ENCODE data around the gene AKR1C3. TPM values are rescaled to one million over a fixed set of nuclear protein-coding genes. Genes with fewer than 3 reads are reported as not detected.
"Not testable (repeated sequence)": the region's sequence is repeated elsewhere in the genome, so short reads cannot be mapped to it uniquely, and the experiment has no call there.

The AKR1C3 gene
- total and polyA plus RNA-seq, 2 experiments from 2014 or later, result 6.9 to 9.1 TPM

DNA sequence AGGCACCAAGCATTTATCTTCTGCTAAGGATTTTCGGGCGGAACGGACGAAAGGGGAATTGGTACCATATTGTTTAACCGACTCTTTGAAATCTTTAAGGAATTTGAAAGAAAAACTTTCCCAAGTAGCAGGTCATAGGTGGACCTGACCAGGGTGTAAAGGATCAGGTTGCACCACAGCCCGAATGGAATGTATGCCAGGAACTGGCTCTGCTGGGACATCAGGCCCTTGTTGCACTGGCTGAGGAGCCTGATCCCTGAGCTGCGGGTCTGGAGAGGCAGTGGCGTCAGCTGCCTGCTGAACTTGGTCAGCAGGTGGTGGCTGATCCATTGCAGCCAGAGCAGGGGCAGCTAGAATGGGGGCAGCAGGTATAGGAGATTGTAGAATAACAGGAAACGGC is 49.1 kb upstream of the AKR1C3 start (continued):
- TF ChIP-seq, protein P1, sequence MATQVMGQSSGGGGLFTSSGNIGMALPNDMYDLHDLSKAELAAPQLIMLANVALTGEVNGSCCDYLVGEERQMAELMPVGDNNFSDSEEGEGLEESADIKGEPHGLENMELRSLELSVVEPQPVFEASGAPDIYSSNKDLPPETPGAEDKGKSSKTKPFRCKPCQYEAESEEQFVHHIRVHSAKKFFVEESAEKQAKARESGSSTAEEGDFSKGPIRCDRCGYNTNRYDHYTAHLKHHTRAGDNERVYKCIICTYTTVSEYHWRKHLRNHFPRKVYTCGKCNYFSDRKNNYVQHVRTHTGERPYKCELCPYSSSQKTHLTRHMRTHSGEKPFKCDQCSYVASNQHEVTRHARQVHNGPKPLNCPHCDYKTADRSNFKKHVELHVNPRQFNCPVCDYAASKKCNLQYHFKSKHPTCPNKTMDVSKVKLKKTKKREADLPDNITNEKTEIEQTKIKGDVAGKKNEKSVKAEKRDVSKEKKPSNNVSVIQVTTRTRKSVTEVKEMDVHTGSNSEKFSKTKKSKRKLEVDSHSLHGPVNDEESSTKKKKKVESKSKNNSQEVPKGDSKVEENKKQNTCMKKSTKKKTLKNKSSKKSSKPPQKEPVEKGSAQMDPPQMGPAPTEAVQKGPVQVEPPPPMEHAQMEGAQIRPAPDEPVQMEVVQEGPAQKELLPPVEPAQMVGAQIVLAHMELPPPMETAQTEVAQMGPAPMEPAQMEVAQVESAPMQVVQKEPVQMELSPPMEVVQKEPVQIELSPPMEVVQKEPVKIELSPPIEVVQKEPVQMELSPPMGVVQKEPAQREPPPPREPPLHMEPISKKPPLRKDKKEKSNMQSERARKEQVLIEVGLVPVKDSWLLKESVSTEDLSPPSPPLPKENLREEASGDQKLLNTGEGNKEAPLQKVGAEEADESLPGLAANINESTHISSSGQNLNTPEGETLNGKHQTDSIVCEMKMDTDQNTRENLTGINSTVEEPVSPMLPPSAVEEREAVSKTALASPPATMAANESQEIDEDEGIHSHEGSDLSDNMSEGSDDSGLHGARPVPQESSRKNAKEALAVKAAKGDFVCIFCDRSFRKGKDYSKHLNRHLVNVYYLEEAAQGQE (IDR thresholded peaks at IDR 0.05; ENCODE audit: unreplicated experiment), result no peak
- no peak for TF ChIP-seq ZNF114 (CRISPR knock-in tag; IDR thresholded peaks at IDR 0.05)
- TF ChIP-seq EZH2 (IDR thresholded peaks at IDR 0.05; ENCODE audit: low read depth, unreplicated experiment), result no peak
- TF ChIP-seq ZNF331 (CRISPR knock-in tag; IDR thresholded peaks at IDR 0.05; ENCODE audit: low read depth), result no peak

DNA sequence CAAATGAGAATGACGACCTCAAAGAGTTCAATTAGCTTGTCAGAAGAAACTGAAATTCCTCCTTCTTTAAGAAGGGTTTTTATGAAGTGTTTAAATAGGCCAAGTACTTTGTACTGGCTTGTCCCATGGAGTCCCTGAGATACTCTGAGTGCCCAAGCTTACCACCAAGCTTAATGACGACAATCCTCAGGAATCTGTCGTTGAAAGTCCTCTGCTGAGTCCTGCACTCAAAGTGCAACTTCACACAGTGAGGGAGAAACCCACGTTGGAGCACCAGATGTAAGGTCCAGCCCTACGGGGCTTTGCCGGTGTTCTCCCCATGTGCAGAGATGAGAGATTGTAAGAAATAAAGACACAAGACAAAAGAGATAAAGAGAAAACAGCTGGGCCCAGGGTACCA is 47.8 kb upstream of the AKR1C3 start:
- Histone ChIP-seq H3K4me2 (no peak overlapping the region), H3F3A (replicated peaks; ENCODE audit: low read depth) (no peaks in the 10 kb centered on the region), H2AFZ (no peak overlapping the region), H3K4me3 (no peak overlapping the region), H4K20me1 (replicated peaks; ENCODE audit: insufficient read depth) (no peaks in the 10 kb centered on the region), H3K4me1 (ENCODE audit: insufficient read depth) (no peaks in the 10 kb centered on the region), H3K27ac (ENCODE audit: low read depth) (no peak overlapping the region), H3K9me2 (ENCODE audit: insufficient read depth) (no peaks in the 10 kb centered on the region), H3K27me3 (ENCODE audit: insufficient read depth) (no peaks in the 10 kb centered on the region), H3K36me3 (ENCODE audit: insufficient read depth) (no peaks in the 10 kb centered on the region), H3K79me2 (replicated peaks; ENCODE audit: insufficient read depth) (no peaks in the 10 kb centered on the region)
- DNase-seq (ENCODE audit: low spot score) (no peak), ATAC-seq (no peak)
- Mint-ChIP-seq H3K27ac (no peak overlapping the region), H3K9me3 (peaks cover 3% of the 10 kb centered on the region; the same call in 1 of the 3 replicates), H3K36me3 (ENCODE audit: low read depth) (no peaks in the 10 kb centered on the region), H3K4me1 (no peaks in the 10 kb centered on the region), H3K4me3 (no peak overlapping the region), H3K27me3 (ENCODE audit: insufficient read depth, low read depth, poor library complexity) (no peaks in the 10 kb centered on the region)
- no peak for TF ChIP-seq CREB1 (CRISPR knock-in tag; IDR thresholded peaks at IDR 0.05; ENCODE audit: low read depth)
- TF ChIP-seq ZNF331 (CRISPR knock-in tag; IDR thresholded peaks at IDR 0.05; ENCODE audit: low read depth), result no peak
- TF ChIP-seq, protein P2, sequence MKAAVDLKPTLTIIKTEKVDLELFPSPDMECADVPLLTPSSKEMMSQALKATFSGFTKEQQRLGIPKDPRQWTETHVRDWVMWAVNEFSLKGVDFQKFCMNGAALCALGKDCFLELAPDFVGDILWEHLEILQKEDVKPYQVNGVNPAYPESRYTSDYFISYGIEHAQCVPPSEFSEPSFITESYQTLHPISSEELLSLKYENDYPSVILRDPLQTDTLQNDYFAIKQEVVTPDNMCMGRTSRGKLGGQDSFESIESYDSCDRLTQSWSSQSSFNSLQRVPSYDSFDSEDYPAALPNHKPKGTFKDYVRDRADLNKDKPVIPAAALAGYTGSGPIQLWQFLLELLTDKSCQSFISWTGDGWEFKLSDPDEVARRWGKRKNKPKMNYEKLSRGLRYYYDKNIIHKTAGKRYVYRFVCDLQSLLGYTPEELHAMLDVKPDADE (IDR thresholded peaks at IDR 0.05), result no peak
- TF ChIP-seq, protein P1 (IDR thresholded peaks at IDR 0.05; ENCODE audit: unreplicated experiment), result no peak

DNA sequence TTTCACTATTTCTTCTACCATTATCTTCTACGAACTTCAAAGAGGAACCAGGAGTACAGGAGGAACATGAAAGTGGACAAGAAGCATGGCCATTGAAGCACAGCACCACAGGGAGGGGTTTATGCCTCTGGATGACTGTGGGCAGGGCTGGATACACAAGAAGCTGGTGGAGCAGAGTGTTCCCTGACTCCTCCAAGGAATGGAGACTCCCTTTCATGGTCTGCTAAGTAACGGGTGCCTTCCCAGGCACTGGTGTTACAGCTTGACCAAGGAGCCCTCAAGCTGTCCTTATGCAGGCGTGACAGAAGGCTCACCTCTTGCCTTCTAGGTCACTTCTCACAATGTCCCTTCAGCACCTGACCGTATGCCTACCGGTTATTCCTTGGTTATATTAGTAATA is 47.2 kb upstream of the AKR1C3 start:
- H3F3A ChIP-seq (replicated peaks; ENCODE audit: low read depth); H3K4me1 Mint-ChIP-seq; DNase-seq (ENCODE audit: low spot score); ATAC-seq; H3K27ac Mint-ChIP-seq; H3K4me2 ChIP-seq; H3K9me2 ChIP-seq (ENCODE audit: insufficient read depth); H3K36me3 ChIP-seq (ENCODE audit: insufficient read depth); H3K36me3 Mint-ChIP-seq (ENCODE audit: low read depth); H3K79me2 ChIP-seq (replicated peaks; ENCODE audit: insufficient read depth); H3K4me1 ChIP-seq (ENCODE audit: insufficient read depth); H2AFZ ChIP-seq; H3K27me3 Mint-ChIP-seq (ENCODE audit: insufficient read depth, low read depth, poor library complexity); H3K4me3 Mint-ChIP-seq; H3K27me3 ChIP-seq (ENCODE audit: insufficient read depth); H3K27ac ChIP-seq (ENCODE audit: low read depth); H3K9me3 Mint-ChIP-seq; H3K4me3 ChIP-seq; H4K20me1 ChIP-seq (replicated peaks; ENCODE audit: insufficient read depth): not testable (repeated sequence)

Measured in GM23338 (cell line).